ENCODE measurements around the gene PAN3.
"Not testable (repeated sequence)": the region's sequence is repeated elsewhere in the genome, so short reads cannot be mapped to it uniquely, and the experiment has no call there.

PAN3 gene

GRCh38 chr13:28137596-28137995 lies 749 bp upstream of the PAN3 start:
- DNase-seq, result no peak

GRCh38 chr13:28138756-28139470 lies 568 bp downstream of the PAN3 start:
- peak; percentile 96 for DNase-seq

GRCh38 chr13:28140433-28141125 lies 2.2 kb downstream of the PAN3 start:
- DNase-seq, result no peak

- DNase-seq, result not testable (repeated sequence)
Measured at GRCh38 chr13:28141542-28141941, 3.2 kb downstream of the PAN3 start.

- no peak for DNase-seq
Measured at GRCh38 chr13:28145049-28145448, 6.7 kb downstream of the PAN3 start.

- no peak for DNase-seq
Measured at GRCh38 chr13:28147495-28147894, 9.2 kb downstream of the PAN3 start.

GRCh38 chr13:28159057-28159456 lies 20.7 kb downstream of the PAN3 start:
- no peak for DNase-seq

GRCh38 chr13:28161370-28161769 lies 23.0 kb downstream of the PAN3 start:
- DNase-seq, result peak; percentile 27

- no peak for DNase-seq
Measured at GRCh38 chr13:28163587-28163986, 25.2 kb downstream of the PAN3 start.

- DNase-seq, result no peak
Measured at GRCh38 chr13:28166257-28166656, 27.9 kb downstream of the PAN3 start.

- DNase-seq, result no peak
Measured at GRCh38 chr13:28171266-28171665, 32.9 kb downstream of the PAN3 start.

GRCh38 chr13:28172947-28173346 lies 34.6 kb downstream of the PAN3 start:
- no peak for DNase-seq

- DNase-seq, result no peak
Measured at GRCh38 chr13:28173793-28174192, 35.4 kb downstream of the PAN3 start.

- no peak for DNase-seq
Measured at GRCh38 chr13:28177327-28177726, 39.0 kb downstream of the PAN3 start.

GRCh38 chr13:28177877-28178276 lies 39.5 kb downstream of the PAN3 start:
- DNase-seq, result no peak

GRCh38 chr13:28179974-28180373 lies 41.6 kb downstream of the PAN3 start:
- no peak for DNase-seq

GRCh38 chr13:28181413-28181812 lies 43.1 kb downstream of the PAN3 start:
- no peak for DNase-seq

- no peak for DNase-seq
Measured at GRCh38 chr13:28185256-28185655, 46.9 kb downstream of the PAN3 start.

GRCh38 chr13:28199089-28199488 lies 60.7 kb downstream of the PAN3 start:
- DNase-seq, result no peak

GRCh38 chr13:28204043-28204442 lies 65.7 kb downstream of the PAN3 start:
- no peak for DNase-seq

GRCh38 chr13:28204690-28205443 lies 66.5 kb downstream of the PAN3 start:
- no peak for DNase-seq

GRCh38 chr13:28218679-28219078 lies 80.3 kb downstream of the PAN3 start:
- DNase-seq, result no peak

- DNase-seq, result no peak
Measured at GRCh38 chr13:28219408-28220099, 81.2 kb downstream of the PAN3 start.
